H7 (cell line): ENCODE results near the gene RXRG. TPM values are rescaled to one million over a fixed set of nuclear protein-coding genes. Genes with fewer than 3 reads are reported as not detected.
A peak's percentile ranks its signal among the peaks of the same experiment; 100 is the strongest.

Source experiments
- DNase-seq: peaks from one replicate; pipeline ENCODE4 v3.0.0; 2012
- H3K27me3 ChIP-seq: 2 replicates; pipeline ENCODE4 v1.6.0; 2011; ENCODE audit warnings: mild to moderate bottlenecking, low read length; ENCODE audit not compliant: control insufficient read depth, insufficient read depth
- H3K36me3 ChIP-seq: replicated peaks from 2 replicates; pipeline ENCODE4 v1.5.1; 2011; ENCODE audit warnings: low read length; ENCODE audit not compliant: control insufficient read depth, insufficient read depth
- H3K4me3 ChIP-seq: 2 replicates; pipeline ENCODE4 v1.5.1; 2011; ENCODE audit warnings: low read depth, mild to moderate bottlenecking, control low read depth, low read length, moderate library complexity; ENCODE audit not compliant: insufficient read depth
- total RNA-seq: library from RNA; depleted of rRNA; stranded (reverse); fragments of >200 nt; shearing (Covaris generic); gene quantifications from 2 replicates; pipeline ENCODE4 v1.2.3, GENCODE V29; 2014

The RXRG gene
- total RNA-seq, 1 experiment from 2014 or later, result 4.1 TPM

DNA sequence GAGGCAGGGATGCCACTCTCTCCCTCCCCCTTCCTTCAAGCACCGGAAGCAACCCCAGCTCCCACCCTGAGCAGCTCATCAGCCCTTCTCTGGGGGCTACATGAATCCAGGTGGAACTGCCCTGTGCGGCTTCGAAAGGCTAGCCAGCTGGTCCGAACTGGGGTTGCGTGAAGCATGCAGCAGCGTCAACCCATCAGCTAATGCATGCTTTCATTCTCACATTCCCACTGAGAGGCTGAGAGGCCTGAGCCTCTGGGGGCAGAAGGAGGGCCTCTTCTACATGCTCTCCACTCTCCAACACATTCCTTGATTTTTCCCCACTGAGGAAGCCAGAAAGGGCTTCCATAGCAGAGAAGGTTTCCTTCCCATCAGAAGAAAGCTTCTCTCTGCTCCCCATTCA is 5.6 kb downstream of the RXRG start:
- H3K36me3 ChIP-seq, result no peaks in the 10 kb centered on the region
- H3K27me3 ChIP-seq, result peaks cover 31% of the 10 kb centered on the region
- no peak overlapping the region for H3K4me3 ChIP-seq
- DNase-seq, result peak; percentile 19

DNA sequence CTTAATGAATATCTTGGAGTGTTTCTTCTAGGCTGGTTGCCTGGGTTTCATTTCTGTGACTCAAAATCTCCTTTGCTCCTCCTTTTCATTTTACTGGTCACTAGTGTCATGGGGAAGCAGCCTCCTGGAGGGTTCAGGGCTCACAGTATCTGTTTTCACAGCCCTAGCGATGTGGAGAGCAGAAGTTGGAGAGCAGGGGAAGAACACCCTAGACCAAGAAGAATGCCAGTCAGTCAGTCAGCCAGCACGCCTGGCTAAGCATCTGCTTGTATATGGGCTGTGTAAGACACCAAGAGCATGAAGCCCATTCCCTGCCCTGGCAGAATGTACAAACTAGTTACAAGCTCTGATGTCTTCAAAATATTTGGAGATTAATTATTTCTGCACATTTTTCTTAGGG is 7.9 kb downstream of the RXRG start:
- peaks cover 12% of the 10 kb centered on the region for H3K27me3 ChIP-seq
- no peak for DNase-seq
- no peaks in the 10 kb centered on the region for H3K36me3 ChIP-seq
- H3K4me3 ChIP-seq, result no peak overlapping the region

DNA sequence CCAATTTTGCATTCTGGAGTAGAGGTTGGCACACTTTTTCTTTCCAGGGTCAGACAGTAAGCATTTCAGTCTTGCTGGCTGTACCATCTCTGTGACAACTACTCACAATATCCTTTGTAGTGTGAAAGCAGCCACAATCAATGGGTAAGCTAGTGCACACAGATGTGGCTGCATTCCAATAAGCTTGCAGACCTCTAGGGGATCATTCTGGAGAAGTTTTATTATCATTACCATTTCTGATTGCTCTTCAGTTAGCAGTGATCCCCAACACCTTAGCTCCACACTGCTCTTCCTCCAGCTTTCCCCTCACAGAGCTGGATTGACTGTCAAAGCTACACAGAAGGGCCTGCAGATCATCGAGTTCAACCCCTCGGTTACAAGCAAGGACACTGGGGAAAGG is 9.1 kb downstream of the RXRG start:
- no peaks in the 10 kb centered on the region for H3K36me3 ChIP-seq
- peaks cover 4% of the 10 kb centered on the region; the same call in 1 of the 2 replicates for H3K27me3 ChIP-seq
- no peak overlapping the region for H3K4me3 ChIP-seq
- DNase-seq, result no peak

- Histone ChIP-seq H3K27me3 (peaks cover 3% of the 10 kb centered on the region; the same call in 1 of the 2 replicates), H3K36me3 (no peaks in the 10 kb centered on the region), H3K4me3 (no peak overlapping the region)
- DNase-seq, result peak; percentile 41
Observed at GRCh38 chr1:165434281-165434680, 10.6 kb downstream of the RXRG start.

DNA sequence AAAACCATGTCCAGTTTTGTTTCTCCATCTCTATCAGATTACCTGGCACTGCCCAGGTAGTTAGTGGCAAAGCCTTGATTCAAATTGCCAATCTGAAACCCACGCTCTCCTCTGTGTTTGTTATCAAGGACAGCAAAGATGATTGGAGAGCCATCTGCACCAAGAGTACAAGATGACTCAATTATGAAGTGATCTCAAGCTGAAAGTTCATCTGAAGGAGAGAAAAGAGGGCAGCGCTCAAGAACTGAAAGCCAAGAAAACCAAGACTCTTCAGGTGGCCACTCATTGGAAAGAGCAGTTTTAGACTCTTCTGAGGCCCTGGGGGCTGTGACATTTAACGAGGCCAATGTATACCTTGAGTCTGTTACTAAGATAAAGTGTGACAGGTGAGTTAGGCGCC is 13.8 kb downstream of the RXRG start:
- Histone ChIP-seq H3K27me3 (no peaks in the 10 kb centered on the region), H3K36me3 (no peaks in the 10 kb centered on the region), H3K4me3 (no peak overlapping the region)
- no peak for DNase-seq

DNA sequence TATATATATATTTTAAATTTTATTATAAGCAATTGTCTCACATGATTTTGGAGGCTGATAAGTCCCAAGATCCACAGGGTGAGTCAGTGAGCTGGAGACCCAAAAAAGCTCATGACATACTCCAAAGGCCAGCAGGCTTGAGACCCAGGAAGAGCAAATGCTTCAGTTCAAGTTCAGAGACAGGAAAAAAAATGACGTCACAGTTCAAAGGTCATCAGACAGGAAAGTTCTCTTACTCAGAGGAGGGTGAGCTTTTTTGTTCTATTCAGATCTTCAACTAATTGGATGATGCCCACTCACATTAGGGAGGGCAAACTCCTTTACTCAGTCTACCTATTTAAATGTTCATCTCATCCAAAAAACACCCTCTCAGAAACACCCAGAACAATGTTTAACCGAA is 18.2 kb downstream of the RXRG start:
- Histone ChIP-seq H3K4me3 (no peak overlapping the region), H3K36me3 (no peaks in the 10 kb centered on the region), H3K27me3 (no peaks in the 10 kb centered on the region; the same call in 1 of the 2 replicates)
- DNase-seq, result no peak

DNA sequence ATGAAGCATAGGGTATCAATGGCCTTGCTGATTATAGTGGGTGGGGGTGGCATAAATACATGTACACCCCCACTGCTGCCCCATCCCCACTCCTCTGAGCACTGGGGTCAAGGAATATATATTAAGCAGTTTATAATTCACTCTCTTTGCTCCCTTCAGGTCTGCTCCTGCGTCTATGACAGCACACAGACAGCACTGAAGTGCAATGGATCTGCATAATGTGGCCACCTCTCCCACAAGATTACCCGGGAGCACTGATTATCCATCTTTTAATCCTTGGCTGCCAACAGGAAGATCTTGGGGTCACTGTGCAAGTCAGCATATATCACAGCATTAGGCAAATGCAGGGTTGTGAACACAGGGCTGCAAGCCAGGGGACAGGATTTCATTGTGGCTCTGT is 19.3 kb downstream of the RXRG start:
- H3K4me3 ChIP-seq, result no peak overlapping the region
- no peaks in the 10 kb centered on the region for H3K36me3 ChIP-seq
- no peaks in the 10 kb centered on the region; the same call in 1 of the 2 replicates for H3K27me3 ChIP-seq
- DNase-seq, result no peak

- no peak for DNase-seq
- H3K4me3 ChIP-seq, result no peak overlapping the region
- no peaks in the 10 kb centered on the region for H3K36me3 ChIP-seq
- no peaks in the 10 kb centered on the region; the same call in 1 of the 2 replicates for H3K27me3 ChIP-seq
Observed at GRCh38 chr1:165424454-165425216, 20.3 kb downstream of the RXRG start.

GRCh38 chr1:165423136-165423535 is 21.8 kb downstream of the RXRG start:
- Histone ChIP-seq H3K27me3 (no peaks in the 10 kb centered on the region; the same call in 1 of the 2 replicates), H3K4me3 (no peak overlapping the region), H3K36me3 (no peaks in the 10 kb centered on the region)
- DNase-seq, result no peak

DNA sequence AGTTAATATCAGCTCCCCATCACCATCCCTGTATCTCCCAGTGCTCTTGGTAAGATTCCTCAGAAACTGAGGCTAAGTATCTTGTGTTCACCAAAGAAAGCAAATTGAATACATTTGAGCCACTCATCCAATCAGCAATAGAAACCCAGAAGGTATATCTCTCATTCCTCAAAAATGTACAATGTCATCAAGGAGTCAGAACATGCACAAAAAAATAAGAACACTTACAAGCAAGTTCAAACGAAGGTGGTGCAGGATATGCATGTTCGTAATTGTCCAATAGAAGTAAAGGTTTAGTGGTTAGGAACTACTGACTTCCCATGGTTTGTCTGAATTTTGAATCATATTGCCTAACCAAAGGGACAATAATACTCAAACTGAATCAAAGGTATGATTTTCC is 24.3 kb downstream of the RXRG start:
- no peak for DNase-seq
- no peak overlapping the region for H3K4me3 ChIP-seq
- H3K36me3 ChIP-seq, result no peaks in the 10 kb centered on the region
- no peaks in the 10 kb centered on the region; the same call in 1 of the 2 replicates for H3K27me3 ChIP-seq

DNA sequence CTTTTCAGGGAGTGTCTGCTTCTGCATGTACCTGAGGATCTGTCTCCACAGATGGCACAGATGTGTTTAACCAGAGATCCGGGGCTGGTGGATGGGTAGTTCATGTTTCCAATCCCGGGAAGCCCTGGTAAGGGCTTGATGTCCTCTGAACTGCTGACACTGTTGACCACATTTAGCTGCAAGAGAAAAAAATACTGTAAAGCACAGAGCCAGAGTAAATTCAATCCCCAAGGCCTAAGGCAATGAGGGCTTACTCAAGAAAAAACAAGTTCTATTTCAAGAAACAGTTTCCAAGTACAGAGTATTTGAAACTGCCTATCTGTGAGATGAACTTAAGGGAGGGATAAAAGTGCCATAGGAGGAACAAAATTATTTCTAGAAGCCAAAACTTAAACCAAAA is 25.1 kb downstream of the RXRG start:
- no peaks in the 10 kb centered on the region; the same call in 1 of the 2 replicates for H3K27me3 ChIP-seq
- no peak for DNase-seq

DNA sequence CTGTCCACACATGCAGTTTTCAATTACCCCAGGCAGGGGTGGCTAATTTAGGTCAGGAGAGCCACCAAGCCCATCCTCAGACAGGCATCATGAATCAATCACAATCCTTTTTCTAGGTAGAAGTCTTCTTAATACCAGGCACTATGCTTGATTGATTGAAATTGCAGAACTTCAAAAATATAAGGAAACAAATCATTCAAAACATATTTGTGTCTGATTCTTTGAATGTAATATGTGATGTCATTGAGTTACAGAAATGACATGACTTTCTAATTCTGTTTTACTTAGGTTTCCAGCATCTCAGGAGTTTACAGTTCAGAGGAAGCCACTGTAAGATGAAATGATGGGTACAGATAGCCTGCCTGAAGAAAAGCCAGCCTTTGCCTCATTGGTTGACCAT is 26.7 kb downstream of the RXRG start:
- DNase-seq, result no peak
- H3K36me3 ChIP-seq, result no peaks in the 10 kb centered on the region
- no peak overlapping the region for H3K4me3 ChIP-seq
- no peaks in the 10 kb centered on the region; the same call in 1 of the 2 replicates for H3K27me3 ChIP-seq

More for the DNA sequence above, 25.1 kb downstream of the RXRG start:
- Histone ChIP-seq H3K36me3 (no peaks in the 10 kb centered on the region), H3K4me3 (no peak overlapping the region)

GRCh38 chr1:165416876-165417275 is 28.1 kb downstream of the RXRG start:
- no peak for DNase-seq
- H3K4me3 ChIP-seq, result no peak overlapping the region

DNA sequence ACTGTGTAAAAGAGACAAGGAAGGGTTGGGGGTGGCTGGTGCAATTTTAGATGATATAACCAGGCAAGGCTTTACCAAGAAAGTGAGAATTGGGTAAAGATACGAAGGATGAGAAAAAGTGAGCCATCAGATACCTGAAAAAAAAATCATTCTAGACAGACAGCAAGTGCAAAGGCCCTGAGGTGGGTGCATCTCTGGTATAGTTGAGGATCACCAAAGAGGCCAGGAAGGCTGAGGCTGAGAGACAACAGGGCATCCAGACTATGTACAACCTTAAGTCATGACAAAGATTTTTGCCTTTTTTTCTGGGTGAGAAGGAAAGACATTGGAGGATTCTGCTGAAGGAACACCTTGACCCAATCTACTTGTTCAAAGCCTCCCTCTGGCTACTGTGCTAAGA is 29.9 kb downstream of the RXRG start:
- no peak for DNase-seq
- H3K36me3 ChIP-seq, result no peaks in the 10 kb centered on the region

More at GRCh38 chr1:165416876-165417275, 28.1 kb downstream of the RXRG start:
- Histone ChIP-seq H3K27me3 (no peaks in the 10 kb centered on the region), H3K36me3 (no peaks in the 10 kb centered on the region)

DNA sequence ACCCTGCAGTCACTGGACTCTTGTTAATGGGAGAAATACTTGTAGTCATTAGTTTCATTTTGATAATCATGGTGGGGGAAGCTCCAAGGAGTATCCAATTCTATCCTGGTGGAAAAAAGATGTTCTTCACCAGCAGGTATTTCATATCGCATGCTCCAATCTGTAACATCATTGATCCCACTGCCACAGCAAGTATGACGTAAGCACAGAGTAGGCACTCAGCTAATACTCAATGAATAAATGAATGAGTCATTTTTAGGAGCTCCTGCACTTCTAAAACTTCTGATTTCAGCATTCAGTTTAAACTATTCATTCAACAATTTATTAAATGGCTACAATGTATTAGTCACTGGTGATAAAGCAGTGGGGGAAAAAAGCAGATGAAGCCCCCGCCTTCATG is 30.3 kb downstream of the RXRG start:
- H3K27me3 ChIP-seq, result no peaks in the 10 kb centered on the region
- H3K4me3 ChIP-seq, result no peak overlapping the region
- H3K36me3 ChIP-seq, result no peaks in the 10 kb centered on the region
- no peak for DNase-seq

More for the DNA sequence above, 29.9 kb downstream of the RXRG start:
- Histone ChIP-seq H3K4me3 (no peak overlapping the region), H3K27me3 (no peaks in the 10 kb centered on the region)
